HCT116 (cell line): Measurements from ENCODE around the gene DDX3X. TPM values are rescaled to one million over a fixed set of nuclear protein-coding genes. Genes with fewer than 3 reads are reported as not detected.

Source experiments
- ATAC-seq: fragments of 200-7000 bp; cut with Tn5 transposase; 2 replicates; pipeline ENCODE4 v1.9.1; 2020; ENCODE audit warnings: mild to moderate bottlenecking, moderate library complexity
- BruUV-seq: library from RNA; stranded (reverse); fragments of 400-500 nt; replicated peaks from 2 replicates; lab custom pipeline; 2021; lab: Mats Ljungman, UMichigan
- CTCF ChIA-PET: fragments of 300-600 bp; sonication (Branson Sonifier 250); formaldehyde crosslinking; loops from one replicate; lab custom pipeline; 2021; ENCODE audit warnings: antibody characterized with exemption; lab: Charles Lee
- POLR2A ChIA-PET: fragments of 300-600, 350-600 bp; sonication (Branson Sonifier 250); formaldehyde crosslinking; loops from one replicate; lab custom pipeline; 2021; ENCODE audit warnings: antibody characterized with exemption; lab: Charles Lee
- RAD21 ChIA-PET, 2 experiments: fragments of 300-600 bp; sonication (Branson Sonifier 250); formaldehyde crosslinking; loops; one replicate each; lab custom pipeline; 2023; ENCODE audit warnings: low total read pairs in 2 of 2; ENCODE audit not compliant: uncharacterized antibody in 2 of 2, unreplicated experiment in 2 of 2, low non-redundant PET in 1 of 2; lab: Charles Lee
- DNase-seq: peaks from one replicate; pipeline ENCODE4 v3.0.0-alpha.2; 2010; ENCODE audit warnings: low read depth, low spot score
- H2AFZ ChIP-seq: fragments of 200-600 bp; shearing (Covaris generic), sonication (generic); 2 replicates; pipeline ENCODE4 v1.6.1; 2017; ENCODE audit warnings: low read depth, mixed run types, mixed read lengths, antibody characterized with exemption, low read length; ENCODE audit not compliant: poor library complexity, severe bottlenecking
- H3K27ac ChIP-seq: 2 replicates; pipeline ENCODE4 v1.5.1; 2012; ENCODE audit warnings: low read depth, low read length
- H3K27me3 ChIP-seq: fragments of 200-600 bp; sonication (generic); 2 replicates; pipeline ENCODE4 v1.6.1; 2016; ENCODE audit warnings: mixed run types, low read length, mixed read lengths; ENCODE audit not compliant: insufficient read depth
- H3K36me3 ChIP-seq, 2 experiments: fragments of 200-500 bp in 1 of 2; fragments of 200-600 bp in 1 of 2; sonication (Bioruptor generic) in 1 of 2; sonication (generic) in 1 of 2; 2 replicates each; pipeline versions ENCODE4 v1.5.1 to v1.6.1; 2014 to 2016; ENCODE audit warnings: low read length in 2 of 2, inconsistent platforms in 1 of 2, mixed read lengths in 1 of 2, mixed run types in 1 of 2; ENCODE audit not compliant: insufficient read depth in 2 of 2, control insufficient read depth in 1 of 2
- H3K4me1 ChIP-seq, 2 experiments: fragments of 200-600 bp in 1 of 2; sonication (generic) in 1 of 2; 2 replicates each; pipeline versions ENCODE4 v1.5.1 to v1.6.1; 2012 to 2017; ENCODE audit warnings: low read length in 2 of 2, inconsistent platforms in 1 of 2, mild to moderate bottlenecking in 1 of 2, mixed read lengths in 1 of 2, mixed run types in 1 of 2, moderate library complexity in 1 of 2; ENCODE audit not compliant: insufficient read depth in 2 of 2, control insufficient read depth in 1 of 2
- H3K4me2 ChIP-seq: fragments of 200-600 bp; sonication (generic); 2 replicates; pipeline ENCODE4 v1.6.1; 2017; ENCODE audit warnings: mixed run types, low read length, mixed read lengths
- H3K4me3 ChIP-seq, 2 experiments: fragments of 200-600 bp in 1 of 2; sonication (generic) in 1 of 2; replicated peaks in 1 of 2; 2 replicates each; pipeline ENCODE4 v1.5.1; 2011 to 2016; ENCODE audit warnings: low read length in 2 of 2, control low read depth in 1 of 2, low read depth in 1 of 2, mild to moderate bottlenecking in 1 of 2, mixed read lengths in 1 of 2, mixed run types in 1 of 2
- H3K79me2 ChIP-seq: fragments of 200-600 bp; sonication (generic); 2 replicates; pipeline ENCODE4 v1.6.1; 2017; ENCODE audit warnings: mild to moderate bottlenecking, mixed run types, low read length, moderate library complexity, mixed read lengths; ENCODE audit not compliant: insufficient read depth
- H3K9ac ChIP-seq: fragments of 200-600 bp; sonication (generic); 2 replicates; pipeline ENCODE4 v1.6.1; 2016; ENCODE audit warnings: low read length, mixed read lengths
- H3K9me2 ChIP-seq: fragments of 200-600 bp; sonication (generic), shearing (Covaris generic); 2 replicates; pipeline ENCODE4 v1.6.1; 2017; ENCODE audit warnings: mixed run types, mild to moderate bottlenecking, moderate library complexity; ENCODE audit not compliant: insufficient read depth
- H3K9me3 ChIP-seq, 2 experiments: fragments of 200-500 bp in 1 of 2; fragments of 200-600 bp in 1 of 2; sonication (Bioruptor generic) in 1 of 2; sonication (generic) in 1 of 2; 2 replicates each; pipeline ENCODE4 v1.6.1; 2014 to 2017; ENCODE audit warnings: low read length in 2 of 2, mixed read lengths in 2 of 2, inconsistent platforms in 1 of 2, low read depth in 1 of 2, mild to moderate bottlenecking in 1 of 2, mixed run types in 1 of 2, moderate library complexity in 1 of 2; ENCODE audit not compliant: control insufficient read depth in 1 of 2, insufficient read depth in 1 of 2
- H4K20me1 ChIP-seq: fragments of 200-600 bp; sonication (generic), shearing (Covaris generic); 2 replicates; pipeline ENCODE4 v1.6.1; 2017; ENCODE audit warnings: mixed run types, mild to moderate bottlenecking, moderate library complexity; ENCODE audit not compliant: insufficient read depth
- CBX3 ChIP-seq: IDR thresholded peaks from 2 replicates; pipeline ENCODE4 v1.6.1; 2012; ENCODE audit warnings: low read depth
- EZH2phosphoT487 ChIP-seq: fragments of 200-600 bp; IDR thresholded peaks from 2 replicates; pipeline ENCODE4 v1.6.1; 2018; ENCODE audit warnings: antibody characterized with exemption, borderline replicate concordance
- FOSL1 ChIP-seq: IDR thresholded peaks from 2 replicates; pipeline ENCODE4 v1.6.1; 2012; ENCODE audit warnings: low read depth
- POLR2A ChIP-seq: IDR thresholded peaks from 2 replicates; pipeline ENCODE4 v1.7.0; 2011; ENCODE audit warnings: borderline replicate concordance; ENCODE audit not compliant: insufficient read depth, insufficient read length; ENCODE audit errors: extremely low read depth
- POLR2AphosphoS5 ChIP-seq: IDR thresholded peaks from 2 replicates; pipeline ENCODE4 v1.6.1; 2011; ENCODE audit warnings: mild to moderate bottlenecking, low read depth, low read length, moderate library complexity
- REST ChIP-seq: IDR thresholded peaks from 2 replicates; pipeline ENCODE4 v1.6.1; 2012; ENCODE audit warnings: low read depth
- SRF ChIP-seq: IDR thresholded peaks from 2 replicates; pipeline ENCODE4 v1.6.1; 2012; ENCODE audit warnings: low read depth
- TCF7L2 ChIP-seq: IDR thresholded peaks from 2 replicates; pipeline ENCODE4 v1.7.0; 2011; ENCODE audit warnings: borderline replicate concordance, inconsistent platforms; ENCODE audit not compliant: insufficient read depth, insufficient read length; ENCODE audit errors: extremely low read depth
- ZFX ChIP-seq: fragments of 450-650 bp; IDR thresholded peaks from 2 replicates; pipeline ENCODE4 v1.6.1; 2017
- intact Hi-C: fragments of 100-400 bp; cut with micrococcal nuclease; formaldehyde crosslinking; loops from 2 replicates; pipeline ENCODE4 v1.10.0; 2022
- total RNA-seq: library from RNA; stranded (reverse); gene quantifications from one replicate; pipeline ENCODE4 v1.2.1, GENCODE V29; 2021; ENCODE audit not compliant: unreplicated experiment

DDX3X gene
- total RNA-seq, 1 experiment from 2014 or later = 253 TPM

- intact Hi-C loops = no loop called here
- H3K36me3 ChIP-seq = no peaks in the 10 kb centered on the region
- ATAC-seq (no peak), DNase-seq (no peak)
- no peaks in the 10 kb centered on the region for H3K9me2 ChIP-seq
- H3K4me3 ChIP-seq = no peak overlapping the region
- H4K20me1 ChIP-seq = no peaks in the 10 kb centered on the region
- TF ChIP-seq ZFX (no peak), FOSL1 (no peak), POLR2AphosphoS5 (no peak), TCF7L2 (no peak), CBX3 (no peak), SRF (no peak), POLR2A (no peak), REST (no peak), EZH2phosphoT487 (no peak)
- H2AFZ ChIP-seq = no peak overlapping the region
- H3K27me3 ChIP-seq = no peaks in the 10 kb centered on the region
- RAD21 ChIA-PET = no interaction called here
- POLR2A ChIA-PET = no interaction called here
- peaks cover 0 to 4% of the 10 kb centered on the region in 2 experiments; a peak in 1 of 4 replicates for H3K4me1 ChIP-seq
- no peak overlapping the region for H3K9ac ChIP-seq
- BruUV-seq = no TSS peak
- H3K79me2 ChIP-seq = no peaks in the 10 kb centered on the region
- no peak overlapping the region for H3K4me2 ChIP-seq
- CTCF ChIA-PET = no interaction called here
- H3K27ac ChIP-seq = no peak overlapping the region
- no peaks in the 10 kb centered on the region for H3K9me3 ChIP-seq
Measured at GRCh38 chrX:41405551-41405950, 71.6 kb downstream of the DDX3X start.
